ENCODE results near the gene HAP1.
"Not testable (repeated sequence)": the region's sequence is repeated elsewhere in the genome, so short reads cannot be mapped to it uniquely, and the experiment has no call there.

Gene HAP1

GRCh38 chr17:41723801-41724475 lies 10.5 kb downstream of the HAP1 start:
- no peak for FAIRE-seq

GRCh38 chr17:41722231-41722630 lies 12.2 kb downstream of the HAP1 start:
- no peak for FAIRE-seq

GRCh38 chr17:41718287-41718645 lies 16.2 kb downstream of the HAP1 start:
- FAIRE-seq, result no peak

- no peak for FAIRE-seq
Measured at GRCh38 chr17:41717408-41718286, 16.8 kb downstream of the HAP1 start.

GRCh38 chr17:41711669-41712400 lies 22.6 kb downstream of the HAP1 start, which contains the start of gene GAST:
Gene GAST, plus strand, starts transcription at chr17:41712331. Its CDS starts 3,106 bp downstream, at chr17:41715437.
- no peak for FAIRE-seq

GRCh38 chr17:41710472-41711090 lies 23.9 kb downstream of the HAP1 start:
- no peak for FAIRE-seq

- no peak for FAIRE-seq
Measured at GRCh38 chr17:41707803-41708669, 26.4 kb downstream of the HAP1 start.

GRCh38 chr17:41705271-41705991 lies 29.0 kb downstream of the HAP1 start:
- FAIRE-seq, result no peak

GRCh38 chr17:41702712-41703111 lies 31.7 kb downstream of the HAP1 start:
- FAIRE-seq, result no peak

GRCh38 chr17:41700843-41701242 lies 33.6 kb downstream of the HAP1 start:
- not testable (repeated sequence) for FAIRE-seq

- FAIRE-seq, result no peak
Measured at GRCh38 chr17:41697122-41697962, 37.1 kb downstream of the HAP1 start.

GRCh38 chr17:41695954-41696757 lies 38.3 kb downstream of the HAP1 start:
- FAIRE-seq, result no peak

GRCh38 chr17:41695134-41695661 lies 39.2 kb downstream of the HAP1 start:
- no peak for FAIRE-seq

- FAIRE-seq, result no peak
Measured at GRCh38 chr17:41692722-41693521, 41.5 kb downstream of the HAP1 start.

GRCh38 chr17:41691031-41691777 lies 43.2 kb downstream of the HAP1 start:
- no peak for FAIRE-seq

GRCh38 chr17:41690497-41690896 lies 43.9 kb downstream of the HAP1 start:
- no peak for FAIRE-seq
